HEK293T (cell line): ENCODE data around the gene SUMO2.
"Not testable (repeated sequence)": the region's sequence is repeated elsewhere in the genome, so short reads cannot be mapped to it uniquely, and the experiment has no call there.

ENCODE experiments used
- FOXK2 ChIP-seq: fragments of 450-650 bp; IDR thresholded peaks from 2 replicates; pipeline ENCODE4 v1.6.1; 2016; ENCODE audit warnings: mild to moderate bottlenecking
- FOXM1 ChIP-seq: fragments of 450-650 bp; IDR thresholded peaks from 2 replicates; pipeline ENCODE4 v1.6.1; 2017; ENCODE audit warnings: mild to moderate bottlenecking, borderline replicate concordance
- HDGF ChIP-seq: fragments of 450-650 bp; IDR thresholded peaks from 2 replicates; pipeline ENCODE4 v1.6.1; 2017; ENCODE audit warnings: antibody characterized with exemption, borderline replicate concordance
- L3MBTL2 ChIP-seq: fragments of 450-650 bp; conservative IDR thresholded peaks from 2 replicates; pipeline ENCODE4 v1.6.1; 2016; ENCODE audit warnings: mild to moderate bottlenecking
- LEF1 ChIP-seq: fragments of 450-650 bp; IDR thresholded peaks from 2 replicates; pipeline ENCODE4 v1.6.1; 2017; ENCODE audit warnings: mild to moderate bottlenecking, borderline replicate concordance
- SP1 ChIP-seq: fragments of 450-650 bp; IDR thresholded peaks from 2 replicates; pipeline ENCODE4 v1.6.1; 2017
- SUZ12 ChIP-seq: fragments of 450-650 bp; IDR thresholded peaks from 2 replicates; pipeline ENCODE4 v1.6.1; 2016; ENCODE audit warnings: mild to moderate bottlenecking
- TARDBP ChIP-seq: fragments of 450-650 bp; IDR thresholded peaks from 2 replicates; pipeline ENCODE4 v1.6.1; 2016

- not testable (repeated sequence) for TF ChIP-seq SUZ12, L3MBTL2, FOXM1, TARDBP, HDGF, SP1, FOXK2, LEF1
Observed at GRCh38 chr17:75132018-75133000, 50.5 kb downstream of the SUMO2 start.
